Measurements from ENCODE around the gene GAS7.
"Not testable (repeated sequence)": the region's sequence is repeated elsewhere in the genome, so short reads cannot be mapped to it uniquely, and the experiment has no call there.

GAS7 gene

DNA sequence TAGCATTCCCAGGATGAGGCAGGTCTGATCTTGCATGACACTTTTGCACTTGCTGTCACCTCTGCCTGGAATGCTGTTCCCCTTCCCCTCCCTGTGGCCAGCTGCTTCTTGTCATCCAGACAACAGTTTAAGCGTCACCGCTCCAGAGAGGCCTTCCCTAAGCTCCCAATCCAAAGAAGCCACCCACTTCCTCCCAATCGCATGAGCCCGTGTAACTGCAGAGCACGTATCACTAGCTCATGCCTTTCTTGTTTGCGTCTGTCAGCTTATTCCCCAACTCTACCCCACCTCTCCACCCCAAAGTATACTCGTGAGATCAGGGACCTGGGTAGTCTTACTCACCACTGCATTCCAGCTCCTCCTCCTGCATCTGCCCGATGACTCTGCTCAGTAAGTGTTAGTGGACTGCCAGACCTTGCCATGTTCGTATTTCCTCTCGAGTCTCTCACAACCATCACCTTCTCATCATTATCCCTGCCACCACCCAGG is 92.8 kb downstream of the GAS7 start:
- DNase-seq, result no peak

DNA sequence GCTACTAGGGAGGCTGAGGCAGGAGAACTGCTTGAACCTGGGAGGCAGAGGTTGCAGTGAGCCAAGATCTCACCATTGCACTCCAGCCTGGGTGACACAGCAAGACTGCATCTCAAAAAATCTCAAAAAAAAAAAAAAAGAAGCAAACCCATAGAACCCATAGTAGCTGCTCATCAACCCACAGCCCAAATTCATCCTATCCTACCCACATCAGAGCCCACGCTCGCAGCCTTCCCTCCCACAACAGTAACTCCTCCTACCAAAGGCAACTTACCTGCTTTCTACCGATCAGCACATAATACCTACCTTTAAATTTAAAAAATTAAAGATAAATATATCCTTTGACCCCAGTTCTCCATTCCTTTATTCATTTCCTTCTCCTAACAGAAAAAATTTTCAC is 94.7 kb downstream of the GAS7 start:
- no peak for DNase-seq

GRCh38 chr17:10102817-10103216 is 95.6 kb downstream of the GAS7 start:
- DNase-seq, result no peak

GRCh38 chr17:10099051-10099571 is 99.3 kb downstream of the GAS7 start:
- DNase-seq, result no peak

DNA sequence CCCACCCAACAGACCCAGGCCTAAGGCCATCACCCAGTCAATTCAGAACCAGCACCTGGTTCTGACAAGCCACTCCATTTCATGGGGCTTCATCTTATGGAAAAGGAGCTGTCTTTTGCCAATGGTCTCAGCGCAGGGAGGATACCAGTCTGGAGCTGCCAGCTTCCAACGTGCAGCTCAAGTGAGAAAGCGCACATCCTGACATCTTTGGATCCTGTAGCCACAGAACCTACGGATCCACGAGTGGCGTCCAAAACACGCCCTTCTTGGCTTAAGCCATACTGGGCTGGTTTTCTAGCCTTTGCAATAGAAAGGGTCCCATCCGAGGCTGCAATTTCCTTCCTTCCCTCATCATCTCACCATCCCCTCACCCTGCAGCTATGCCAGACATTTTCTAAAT is 101.8 kb downstream of the GAS7 start:
- DNase-seq, result no peak

DNA sequence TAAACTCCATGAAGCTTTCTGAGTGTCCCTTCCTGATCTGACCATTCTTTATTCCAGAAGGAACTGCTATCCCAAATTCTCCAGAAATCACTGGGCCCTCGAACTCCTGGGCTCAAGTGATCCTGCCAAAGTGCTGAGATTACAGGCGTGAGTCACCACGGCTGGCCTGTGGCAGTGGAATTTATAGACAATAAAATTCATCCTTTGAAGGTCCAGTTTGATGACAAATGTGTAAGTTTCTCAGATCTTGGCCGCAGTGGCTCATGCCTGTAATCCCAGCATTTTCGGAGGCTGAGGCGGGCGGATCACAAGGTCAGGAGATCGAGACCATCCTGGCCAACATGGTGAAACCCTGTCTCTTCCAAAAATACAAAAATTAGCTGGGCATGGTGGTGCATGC is 103.1 kb downstream of the GAS7 start:
- DNase-seq, result not testable (repeated sequence)

DNA sequence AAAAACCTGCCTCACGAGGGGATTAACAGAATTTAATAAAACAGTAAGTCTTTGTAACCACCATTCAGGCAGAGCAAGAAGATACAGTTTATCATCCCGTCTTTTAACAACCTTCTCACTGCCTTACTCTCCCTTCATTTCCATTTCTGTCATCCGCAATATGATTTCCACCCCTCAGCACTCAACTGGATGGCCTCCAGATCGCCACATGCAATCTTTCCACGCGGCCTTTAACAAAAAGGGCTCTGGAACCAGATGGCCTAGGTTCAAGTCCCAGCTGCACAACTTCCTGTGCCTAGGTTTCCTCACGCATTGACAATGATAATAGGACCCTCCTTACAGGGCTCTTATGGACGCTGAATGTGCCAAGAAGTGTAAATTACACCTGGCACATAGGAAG is 103.6 kb downstream of the GAS7 start:
- DNase-seq, result no peak

GRCh38 chr17:10092595-10092994 is 105.8 kb downstream of the GAS7 start:
- no peak for DNase-seq

- no peak for DNase-seq
Observed at GRCh38 chr17:10091046-10091445, 107.4 kb downstream of the GAS7 start.

- no peak for DNase-seq
Observed at GRCh38 chr17:10089196-10089804, 109.1 kb downstream of the GAS7 start.

DNA sequence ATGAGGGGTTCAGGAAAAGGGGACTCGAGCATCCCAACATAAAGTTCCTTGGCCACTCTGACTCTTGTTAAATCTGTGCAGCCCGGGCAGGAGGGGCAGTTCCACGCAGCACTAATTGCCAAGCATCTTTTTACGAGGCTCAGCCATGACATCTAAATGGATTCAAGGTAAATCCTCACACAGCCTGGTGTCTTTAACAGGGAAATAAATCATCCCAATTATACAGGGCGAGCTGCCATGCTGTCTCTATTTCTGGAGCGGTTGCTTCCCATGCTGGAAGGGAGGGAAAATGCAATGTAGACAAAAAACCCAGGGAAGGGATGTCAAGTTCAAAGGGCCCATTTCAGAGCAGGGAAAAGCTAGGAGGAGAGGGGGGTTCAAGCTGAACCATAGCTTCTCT is 110.0 kb downstream of the GAS7 start:
- no peak for DNase-seq

DNA sequence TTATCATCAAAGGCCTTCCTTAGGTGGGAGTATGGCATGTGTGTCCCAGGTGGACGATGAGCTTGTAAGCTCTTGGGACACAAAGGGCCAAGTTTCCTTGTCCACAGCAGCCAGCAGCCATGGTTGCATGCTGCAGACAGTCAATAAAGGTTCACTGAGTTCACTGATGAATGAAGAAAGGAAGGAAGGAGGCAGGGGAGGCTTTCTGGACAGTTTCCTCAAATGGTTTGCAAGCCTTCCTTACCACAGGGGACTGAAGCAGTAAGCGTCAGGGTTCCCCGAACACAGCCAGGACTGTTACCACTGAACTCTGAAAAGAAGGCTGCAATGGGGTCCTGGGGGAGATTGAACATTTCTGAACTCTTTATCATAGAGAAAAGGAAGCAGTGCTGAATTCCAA is 111.1 kb downstream of the GAS7 start:
- no peak for DNase-seq

DNA sequence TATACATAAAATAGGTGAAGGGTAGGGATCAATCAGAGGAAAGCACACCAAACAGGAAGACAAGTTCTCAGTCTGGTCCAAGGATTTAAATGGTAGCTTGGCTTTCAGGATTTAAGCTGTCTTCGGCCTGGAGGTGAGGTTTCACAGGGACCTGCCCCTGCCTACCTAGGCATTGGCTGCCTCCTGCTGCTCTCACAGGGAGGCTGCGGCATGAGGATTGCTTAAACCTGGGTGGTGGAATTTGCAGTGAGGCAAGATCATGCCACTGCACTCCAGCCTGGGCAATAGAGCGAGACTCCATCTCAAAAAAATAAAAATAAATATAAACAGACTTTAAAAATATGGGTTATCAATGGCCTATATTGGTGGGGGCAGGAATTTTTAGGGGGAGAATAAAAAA is 114.5 kb downstream of the GAS7 start:
- no peak for DNase-seq

DNA sequence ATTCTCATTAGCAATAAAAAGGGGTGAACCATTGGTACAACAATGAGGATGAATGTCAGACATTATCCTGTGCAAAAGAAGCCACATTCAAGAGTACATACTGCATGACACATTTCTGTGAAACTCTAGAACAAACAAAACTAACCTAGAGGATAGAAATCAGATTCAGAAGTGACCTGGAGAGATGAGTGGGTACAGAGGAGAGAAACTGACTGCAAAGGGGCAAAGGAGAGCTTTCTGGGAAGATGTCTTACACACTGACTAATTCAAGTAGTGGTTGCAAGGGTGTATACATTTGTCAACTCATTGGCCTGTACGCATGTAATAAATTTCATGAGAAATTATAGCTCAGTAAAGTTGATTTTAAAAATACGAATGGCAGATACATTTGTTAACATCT is 115.6 kb downstream of the GAS7 start:
- no peak for DNase-seq

GRCh38 chr17:10081571-10082169 is 116.7 kb downstream of the GAS7 start:
- no peak for DNase-seq

- peak; percentile 14 for DNase-seq
Observed at GRCh38 chr17:10077561-10078299, 120.7 kb downstream of the GAS7 start.

- DNase-seq, result no peak
Observed at GRCh38 chr17:10075919-10076318, 122.5 kb downstream of the GAS7 start.

DNA sequence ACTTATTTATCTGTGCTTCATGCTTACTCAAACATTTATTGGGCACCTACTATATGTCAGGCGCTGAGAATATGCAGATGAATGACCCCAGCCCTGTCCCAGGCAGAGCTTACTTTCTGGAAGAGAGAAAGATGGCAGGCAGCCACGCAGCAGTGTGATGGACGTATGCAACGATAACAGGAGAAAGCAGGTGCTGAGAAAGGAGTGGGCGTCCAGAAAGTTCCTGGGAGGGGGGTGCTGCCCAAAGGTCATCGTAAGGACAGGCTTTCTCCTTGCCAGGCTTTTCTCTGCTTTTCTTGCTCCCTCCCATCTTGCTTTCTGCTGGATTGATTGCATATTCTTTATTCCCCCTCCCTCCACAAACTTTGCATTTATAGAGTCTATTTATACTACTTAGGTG is 124.5 kb downstream of the GAS7 start:
- no peak for DNase-seq

DNA sequence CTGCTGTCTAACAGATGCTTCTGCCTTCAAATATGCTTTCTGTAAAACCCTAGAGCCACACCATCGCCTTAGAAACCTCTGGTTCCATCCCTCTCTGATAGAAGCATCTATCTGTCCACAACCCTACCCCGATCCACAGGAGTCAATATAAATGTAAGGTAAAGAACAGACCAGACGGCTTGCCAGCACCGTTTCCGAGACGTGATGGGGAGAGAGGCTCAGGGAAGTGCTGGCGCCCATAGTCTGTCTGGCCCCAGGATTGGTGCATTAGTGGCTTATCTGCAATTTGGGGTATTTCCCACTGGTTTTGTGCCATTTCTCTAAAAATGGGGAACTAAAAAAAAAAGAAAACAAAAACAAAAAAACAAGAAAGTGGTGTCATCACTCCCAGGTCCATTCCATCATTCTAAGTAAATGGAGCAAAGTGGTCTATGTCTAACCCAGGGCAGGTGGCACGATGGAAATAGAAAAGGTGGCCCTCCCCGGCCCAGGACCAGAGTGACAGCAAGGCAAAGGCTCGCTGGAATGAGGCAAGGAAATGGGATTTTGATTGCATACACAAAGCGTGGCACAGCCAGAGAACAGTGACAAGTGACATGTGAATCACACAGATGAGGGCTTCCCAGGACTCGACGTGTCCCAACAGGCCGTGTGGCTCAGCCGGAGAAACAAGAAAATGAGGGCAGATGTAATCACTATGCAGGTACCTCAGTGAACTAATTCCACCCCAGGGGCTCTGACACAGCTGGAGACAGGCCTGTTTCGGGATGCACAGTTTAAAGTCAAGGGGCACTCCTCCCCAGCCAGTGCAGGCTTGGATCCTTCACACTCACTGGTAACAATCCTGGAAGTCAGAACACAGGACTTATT is 125.6 kb downstream of the GAS7 start:
- no peak for DNase-seq

- DNase-seq, result no peak
Observed at GRCh38 chr17:10072086-10072485, 126.3 kb downstream of the GAS7 start.

DNA sequence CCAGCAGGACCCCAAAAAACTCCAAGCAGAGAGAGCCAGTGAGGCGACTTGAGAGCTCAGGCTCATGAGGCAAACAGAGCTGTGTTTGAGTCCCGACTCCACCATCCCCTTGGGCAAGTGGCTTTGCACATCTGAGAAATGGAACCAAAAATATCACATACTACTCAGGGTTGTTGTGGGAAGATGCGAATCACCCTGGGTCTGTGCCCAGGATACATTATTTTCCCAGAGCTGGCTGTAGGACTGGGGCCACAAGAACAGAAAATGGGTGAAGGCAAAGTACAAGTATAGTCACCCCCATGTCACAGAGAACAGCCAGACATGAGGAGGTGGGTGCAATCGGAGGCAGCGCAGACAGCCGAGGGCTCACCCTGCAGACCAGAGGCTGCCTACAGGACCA is 127.3 kb downstream of the GAS7 start:
- no peak for DNase-seq

DNA sequence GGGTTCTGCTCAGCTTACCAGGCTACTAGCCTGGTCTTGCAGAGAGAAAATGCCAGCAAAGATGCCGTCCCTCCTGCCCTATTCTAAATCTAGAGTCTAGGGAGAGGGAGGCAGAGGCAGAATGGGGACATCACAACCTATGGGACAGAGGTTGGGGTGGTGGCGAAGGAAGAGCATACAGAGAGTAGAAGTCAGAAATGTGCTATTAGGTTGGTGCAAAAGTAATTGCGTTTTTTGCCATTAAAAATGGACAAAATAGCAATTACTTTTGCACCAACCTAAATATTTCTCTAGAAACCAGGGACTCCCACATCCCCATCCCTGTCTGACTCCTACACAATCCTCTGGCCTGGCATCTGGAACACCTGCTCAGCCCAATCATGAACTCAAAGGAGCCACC is 127.7 kb downstream of the GAS7 start:
- DNase-seq, result no peak

DNA sequence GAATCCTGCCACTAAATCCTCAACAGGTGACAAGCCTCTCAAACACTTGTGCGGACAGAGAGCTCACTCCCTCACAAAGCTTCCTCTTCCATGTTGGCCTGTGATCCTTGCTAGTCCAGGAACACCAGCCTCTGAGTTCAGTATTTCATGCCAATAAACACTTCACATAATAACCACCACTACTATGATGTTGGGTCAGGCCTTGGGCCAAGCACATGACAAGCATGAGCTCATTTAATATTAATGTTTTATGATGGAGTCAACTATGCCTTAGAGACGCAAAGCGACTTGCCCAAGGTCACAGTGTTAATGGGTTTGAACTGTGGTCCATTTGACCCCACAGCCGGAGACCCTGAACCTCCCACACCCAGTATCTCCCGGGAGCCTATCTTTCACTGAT is 129.1 kb downstream of the GAS7 start:
- no peak for DNase-seq

All from DMS53 (cell line).